DMS153 treated with DMSO at 0.1 percent for 48 hours (cell line): Measurements from ENCODE around the gene DSCAML1.

Experiments
- DNase-seq: peaks from one replicate; lab custom pipeline; 2025; ENCODE audit not compliant: unreplicated experiment; lab: John Stamatoyannopoulos, UW

Gene DSCAML1

DNA sequence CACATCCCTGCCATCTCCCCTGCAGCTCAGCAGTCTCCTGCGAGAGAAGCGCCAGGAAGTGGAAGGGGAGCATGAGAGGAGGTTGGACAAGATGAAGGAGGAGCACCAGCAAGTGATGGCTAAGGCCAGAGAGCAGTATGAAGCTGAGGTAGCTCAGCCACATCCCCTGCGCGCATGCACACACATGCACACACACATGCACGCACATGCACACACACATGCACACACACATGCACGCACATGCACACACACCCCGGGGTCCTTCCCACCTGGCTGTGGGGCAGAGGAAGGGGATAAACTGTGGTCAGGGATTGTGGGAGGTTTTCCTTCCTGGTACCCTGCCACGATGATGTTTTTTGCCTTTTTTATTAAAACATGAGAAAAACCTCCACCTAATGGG, 404.0 kb downstream of the DSCAML1 start:
- DNase-seq, result no peak

DNA sequence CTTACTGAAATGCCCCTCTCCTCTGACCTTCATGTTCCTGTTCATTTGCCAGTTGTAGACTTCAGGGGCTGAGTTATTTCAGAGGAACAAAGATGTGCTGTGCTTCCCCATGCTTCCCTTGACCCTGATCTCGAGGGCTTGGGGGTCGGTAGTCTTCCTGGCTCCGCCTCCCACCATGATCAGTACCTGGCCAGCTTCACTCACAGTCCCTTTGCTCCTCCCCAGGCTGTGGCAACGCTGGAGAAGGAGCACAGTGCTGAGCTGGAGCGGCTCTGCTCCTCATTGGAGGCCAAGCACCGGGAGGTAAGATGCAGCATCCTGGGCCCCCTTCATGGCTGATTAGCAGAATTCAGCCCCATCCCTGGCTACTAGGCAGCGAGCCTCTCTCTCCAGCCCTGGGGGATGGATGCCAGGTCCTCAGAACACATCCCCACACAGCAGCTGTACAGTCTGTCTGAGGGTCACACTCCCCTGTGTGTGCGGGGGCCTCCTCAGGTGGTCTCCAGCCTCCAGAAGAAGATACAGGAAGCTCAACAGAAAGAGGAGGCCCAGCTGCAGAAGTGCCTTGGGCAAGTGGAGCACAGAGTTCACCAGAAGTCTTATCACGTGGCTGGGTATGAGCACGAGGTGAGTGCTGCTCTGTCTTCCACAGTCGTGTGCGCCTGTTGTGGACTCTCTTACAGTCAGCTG, 404.9 kb downstream of the DSCAML1 start:
- no peak for DNase-seq

GRCh38 chr11:117391181-117391580, 405.8 kb downstream of the DSCAML1 start:
- DNase-seq, result no peak

DNA sequence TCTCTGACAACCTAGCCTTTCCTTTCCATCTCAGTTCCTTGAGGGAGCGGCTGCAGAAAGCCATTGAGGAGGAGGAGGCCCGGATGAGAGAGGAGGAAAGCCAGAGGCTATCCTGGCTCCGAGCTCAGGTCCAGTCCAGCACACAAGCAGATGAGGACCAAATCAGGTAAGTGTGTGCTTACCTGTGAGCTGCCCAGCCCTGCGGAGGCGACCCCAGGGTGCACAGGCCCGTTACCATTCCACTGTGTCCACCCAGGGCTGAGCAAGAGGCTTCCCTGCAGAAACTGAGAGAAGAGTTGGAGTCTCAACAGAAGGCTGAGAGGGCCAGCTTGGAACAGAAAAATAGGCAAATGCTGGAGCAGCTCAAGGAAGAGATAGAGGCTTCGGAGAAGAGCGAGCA, 406.3 kb downstream of the DSCAML1 start:
- DNase-seq, result no peak

DNA sequence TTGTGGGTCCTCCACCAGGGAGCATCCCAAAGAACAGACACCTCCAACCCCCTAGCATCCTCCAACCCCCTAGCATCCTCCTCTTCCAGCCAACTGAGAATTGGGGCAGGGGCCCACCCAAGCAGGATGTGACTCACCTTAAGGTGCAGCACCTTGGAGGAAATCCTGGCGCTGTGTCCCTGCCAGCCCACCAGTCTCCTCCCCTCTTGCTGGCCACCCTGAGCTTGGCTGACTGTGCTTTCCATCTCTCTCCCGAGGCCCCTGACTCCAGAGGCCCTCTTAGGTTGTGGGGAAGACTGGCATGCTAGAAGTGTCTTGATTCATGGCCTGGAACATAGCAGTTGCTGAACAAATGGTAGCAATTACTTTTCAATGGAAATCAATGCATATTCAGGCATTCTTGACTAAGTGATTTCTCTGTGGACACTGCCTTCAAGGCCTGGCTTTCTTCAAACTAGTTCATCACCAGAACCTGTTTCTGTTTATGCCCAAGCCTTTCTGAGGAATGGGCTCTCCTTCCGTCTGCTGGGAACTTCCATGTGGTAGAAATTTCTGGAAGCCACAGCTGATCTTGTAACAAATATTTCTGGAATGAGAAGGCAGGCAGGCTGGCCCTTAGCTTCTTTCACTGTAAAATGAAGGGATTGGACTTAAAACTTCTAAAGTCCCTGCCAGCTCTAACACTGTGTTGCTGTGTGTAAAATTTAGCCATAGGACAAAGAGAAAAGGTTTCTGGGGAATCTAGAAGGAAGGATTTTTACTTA, 408.8 kb downstream of the DSCAML1 start:
- no peak for DNase-seq

DNA sequence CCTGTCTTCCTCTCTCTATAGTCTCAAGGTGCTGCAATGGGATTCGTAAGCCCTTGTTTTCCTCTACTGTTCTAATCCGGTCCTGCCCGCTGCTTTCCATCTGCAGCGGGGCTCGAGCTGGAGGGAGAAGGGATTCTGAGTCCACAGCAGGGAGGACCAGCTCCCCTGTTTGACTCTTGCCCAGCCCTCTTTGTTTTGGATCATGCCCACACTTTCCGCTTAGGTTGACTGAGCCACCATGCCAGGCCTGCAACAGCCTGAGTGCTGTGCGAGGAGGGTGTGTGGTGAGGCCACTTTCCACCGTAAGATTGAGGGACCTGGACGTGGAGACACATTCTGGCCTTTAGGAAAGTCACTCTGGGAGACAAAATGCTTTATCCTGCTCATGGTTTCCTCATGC, 411.1 kb downstream of the DSCAML1 start:
- DNase-seq, result no peak

DNA sequence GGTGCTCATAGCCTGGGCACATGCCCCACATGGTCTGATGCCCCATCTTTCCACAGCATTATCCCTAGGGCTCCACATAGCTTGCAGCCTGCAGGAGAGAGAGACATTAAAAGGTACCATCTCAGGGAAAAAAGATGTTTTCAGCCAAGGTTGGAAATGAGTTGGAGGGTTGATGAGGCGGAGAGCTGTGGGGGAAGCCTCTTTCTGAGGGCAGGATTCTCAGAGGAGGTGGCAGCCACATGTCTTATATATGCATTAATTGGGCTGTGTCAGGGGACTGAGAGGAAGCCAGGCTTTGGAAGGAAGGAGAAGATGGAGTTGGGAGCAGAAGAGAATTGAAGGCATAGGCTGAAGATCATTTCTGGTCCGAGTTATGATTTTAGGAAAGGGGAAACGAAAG, 411.5 kb downstream of the DSCAML1 start:
- no peak for DNase-seq

DNA sequence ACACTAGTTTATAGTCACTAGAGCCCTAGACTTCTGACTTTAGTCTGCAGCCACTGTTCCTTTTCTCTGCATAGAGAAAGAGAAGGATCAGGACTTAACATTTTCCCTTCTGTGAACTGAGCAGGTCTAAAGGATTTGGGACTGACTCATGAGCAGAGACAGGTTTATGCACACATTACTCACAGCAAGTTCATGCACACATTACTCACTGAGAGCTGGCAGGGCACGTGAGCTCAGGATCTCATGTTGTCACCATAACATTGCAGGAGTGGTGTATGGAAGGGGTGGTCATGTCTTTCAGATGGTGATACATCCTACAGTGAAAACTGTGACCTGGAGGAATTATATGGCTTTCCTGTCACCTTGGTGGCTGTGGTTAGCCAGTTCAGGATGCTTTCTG, 413.0 kb downstream of the DSCAML1 start:
- no peak for DNase-seq

DNA sequence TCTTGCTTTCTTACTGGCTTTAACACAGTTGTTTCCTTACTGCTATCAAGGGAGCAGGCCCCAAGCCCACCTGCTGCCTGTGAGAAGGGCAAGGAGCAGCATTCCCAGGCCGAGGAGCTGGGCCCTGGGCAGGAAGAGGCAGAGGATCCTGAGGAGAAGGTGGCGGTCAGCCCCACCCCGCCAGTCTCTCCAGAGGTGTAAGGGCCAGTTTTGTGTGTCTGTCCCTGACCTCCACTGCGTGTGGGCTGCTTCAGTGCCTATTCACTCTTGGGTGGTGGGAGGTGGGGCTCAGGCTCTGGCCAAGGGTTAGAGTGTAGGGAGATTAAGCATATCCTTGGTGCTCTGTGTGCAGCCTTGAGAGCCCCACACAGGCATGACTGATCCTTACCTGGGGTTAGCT, 414.3 kb downstream of the DSCAML1 start:
- DNase-seq, result no peak

- DNase-seq, result no peak
Measured at GRCh38 chr11:117381481-117382387, 415.3 kb downstream of the DSCAML1 start.

GRCh38 chr11:117380676-117381075, 416.3 kb downstream of the DSCAML1 start:
- no peak for DNase-seq

DNA sequence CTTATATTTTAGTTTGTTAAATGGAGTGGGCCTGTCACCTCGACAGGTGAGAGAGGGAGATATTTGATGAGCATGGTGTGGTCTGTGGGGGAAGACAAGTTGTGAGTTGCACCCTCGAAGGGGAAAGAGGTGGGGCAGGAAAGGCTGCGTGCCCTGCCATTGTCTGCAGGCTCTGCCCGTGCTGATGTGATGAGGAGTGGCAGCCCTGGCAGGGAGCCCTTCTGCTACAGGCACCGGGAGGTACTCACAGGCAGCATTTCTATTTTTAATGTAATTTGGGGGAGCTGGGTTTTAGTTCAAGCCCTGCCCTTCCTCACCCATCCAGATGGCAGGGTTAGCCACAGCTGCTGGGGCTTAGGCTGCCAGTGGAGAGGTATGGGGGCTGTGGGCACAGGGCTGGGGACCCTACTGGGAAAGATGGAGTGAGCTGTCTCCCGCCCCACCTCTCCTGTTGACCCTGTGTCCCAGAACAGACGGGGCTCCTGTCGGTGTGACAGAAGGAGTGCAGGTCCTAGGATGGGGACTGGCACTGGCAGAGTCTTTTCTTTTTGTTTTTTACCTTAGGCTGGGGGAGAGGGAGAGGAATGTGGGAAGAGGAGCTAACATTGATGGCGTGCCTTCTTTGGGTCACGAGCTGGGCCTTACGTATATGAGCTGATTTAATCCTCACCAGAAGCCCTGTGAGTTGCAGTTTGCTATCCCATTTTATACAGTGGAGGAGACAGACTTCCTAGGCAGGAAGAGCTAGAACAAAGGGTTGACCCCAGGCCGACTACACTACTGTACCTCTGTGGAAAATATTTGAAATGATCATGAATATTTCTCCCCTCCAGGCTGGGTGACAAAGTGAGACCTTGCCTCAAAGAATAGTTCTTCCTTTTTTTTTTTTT, 417.8 kb downstream of the DSCAML1 start:
- no peak for DNase-seq
